PFSK-1 (cell line): ENCODE measurements around the gene PMIS2.

Source experiments
- FOXP2 ChIP-seq: optimal IDR thresholded peaks from 2 replicates; pipeline ENCODE3; 2011; ENCODE audit warnings: borderline replicate concordance, control low read depth, inconsistent platforms; ENCODE audit not compliant: insufficient read depth; ENCODE audit errors: extremely low read length, extremely low read depth
- POLR2AphosphoS5 ChIP-seq: IDR thresholded peaks from 2 replicates; pipeline ENCODE4 v1.6.1; 2012; ENCODE audit warnings: low read depth, mild to moderate bottlenecking, control low read depth, low read length, moderate library complexity
- SIN3A ChIP-seq: IDR thresholded peaks from 2 replicates; pipeline ENCODE4 v1.6.1; 2012; ENCODE audit warnings: mild to moderate bottlenecking, low read length, moderate library complexity, borderline replicate concordance; ENCODE audit not compliant: insufficient read depth
- TAF1 ChIP-seq: IDR thresholded peaks from 2 replicates; pipeline ENCODE4 v1.6.1; 2012; ENCODE audit warnings: low read length, control low read depth, borderline replicate concordance; ENCODE audit not compliant: insufficient read depth
- TF ChIP-seq, protein P1 (sequence below), 2 experiments: IDR thresholded peaks; 2 replicates each; pipeline versions ENCODE4 v1.6.1 to v1.8.0; 2011 to 2012; ENCODE audit warnings: low read depth in 2 of 2, low read length in 2 of 2, control low read depth in 1 of 2, inconsistent platforms in 1 of 2, mild to moderate bottlenecking in 1 of 2, moderate library complexity in 1 of 2; ENCODE audit not compliant: insufficient read depth in 1 of 2

PMIS2 gene

DNA sequence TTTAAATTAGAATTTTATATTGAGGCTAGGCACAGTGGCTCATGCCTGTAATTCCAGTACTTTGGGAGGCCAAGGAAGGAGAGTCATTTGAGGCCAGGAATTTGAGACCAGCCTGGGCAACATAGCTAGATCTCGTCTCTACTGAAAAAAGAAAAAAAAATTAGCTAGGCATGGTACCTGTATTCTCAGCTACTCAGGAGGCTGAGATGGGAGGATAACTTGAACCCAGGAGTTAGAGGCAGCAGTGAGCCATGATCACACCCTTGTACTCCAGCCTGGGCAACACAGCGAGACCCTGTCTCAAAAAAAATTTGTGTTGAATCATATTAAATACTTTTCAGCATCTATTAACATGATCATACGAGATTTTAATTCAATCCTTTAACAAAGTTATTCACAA, 4.9 kb downstream of the PMIS2 start:
- no peak for TF ChIP-seq FOXP2
- TF ChIP-seq SIN3A = no peak
- TF ChIP-seq TAF1 = no peak
- TF ChIP-seq POLR2AphosphoS5 = no peak
- TF ChIP-seq, protein P1, sequence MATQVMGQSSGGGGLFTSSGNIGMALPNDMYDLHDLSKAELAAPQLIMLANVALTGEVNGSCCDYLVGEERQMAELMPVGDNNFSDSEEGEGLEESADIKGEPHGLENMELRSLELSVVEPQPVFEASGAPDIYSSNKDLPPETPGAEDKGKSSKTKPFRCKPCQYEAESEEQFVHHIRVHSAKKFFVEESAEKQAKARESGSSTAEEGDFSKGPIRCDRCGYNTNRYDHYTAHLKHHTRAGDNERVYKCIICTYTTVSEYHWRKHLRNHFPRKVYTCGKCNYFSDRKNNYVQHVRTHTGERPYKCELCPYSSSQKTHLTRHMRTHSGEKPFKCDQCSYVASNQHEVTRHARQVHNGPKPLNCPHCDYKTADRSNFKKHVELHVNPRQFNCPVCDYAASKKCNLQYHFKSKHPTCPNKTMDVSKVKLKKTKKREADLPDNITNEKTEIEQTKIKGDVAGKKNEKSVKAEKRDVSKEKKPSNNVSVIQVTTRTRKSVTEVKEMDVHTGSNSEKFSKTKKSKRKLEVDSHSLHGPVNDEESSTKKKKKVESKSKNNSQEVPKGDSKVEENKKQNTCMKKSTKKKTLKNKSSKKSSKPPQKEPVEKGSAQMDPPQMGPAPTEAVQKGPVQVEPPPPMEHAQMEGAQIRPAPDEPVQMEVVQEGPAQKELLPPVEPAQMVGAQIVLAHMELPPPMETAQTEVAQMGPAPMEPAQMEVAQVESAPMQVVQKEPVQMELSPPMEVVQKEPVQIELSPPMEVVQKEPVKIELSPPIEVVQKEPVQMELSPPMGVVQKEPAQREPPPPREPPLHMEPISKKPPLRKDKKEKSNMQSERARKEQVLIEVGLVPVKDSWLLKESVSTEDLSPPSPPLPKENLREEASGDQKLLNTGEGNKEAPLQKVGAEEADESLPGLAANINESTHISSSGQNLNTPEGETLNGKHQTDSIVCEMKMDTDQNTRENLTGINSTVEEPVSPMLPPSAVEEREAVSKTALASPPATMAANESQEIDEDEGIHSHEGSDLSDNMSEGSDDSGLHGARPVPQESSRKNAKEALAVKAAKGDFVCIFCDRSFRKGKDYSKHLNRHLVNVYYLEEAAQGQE (IDR thresholded peaks at IDR 0.05; ENCODE audit: insufficient read depth in 1 of 2, low read depth in 2 of 2, low read length in 2 of 2) = no peak

DNA sequence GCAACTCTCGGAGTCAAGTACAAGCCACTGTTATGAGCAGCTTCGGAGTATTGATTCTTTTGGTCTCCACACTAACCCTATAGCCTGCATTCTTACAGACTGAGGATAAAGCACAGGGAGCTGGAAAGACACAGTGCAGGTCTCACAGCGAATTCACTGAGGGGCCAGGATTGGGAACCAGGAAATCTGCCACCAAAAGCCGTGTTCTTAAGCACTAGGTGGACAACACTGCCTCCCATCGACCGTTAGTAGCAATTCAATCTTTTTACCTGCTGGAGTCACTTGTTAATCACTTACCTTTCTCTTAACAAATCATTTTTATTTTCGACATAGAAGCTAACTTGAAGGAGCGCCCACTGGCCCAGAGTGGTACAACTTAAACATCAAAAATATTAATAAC, 6.3 kb downstream of the PMIS2 start:
- TF ChIP-seq TAF1 (no peak), FOXP2 (no peak), SIN3A (no peak)

DNA sequence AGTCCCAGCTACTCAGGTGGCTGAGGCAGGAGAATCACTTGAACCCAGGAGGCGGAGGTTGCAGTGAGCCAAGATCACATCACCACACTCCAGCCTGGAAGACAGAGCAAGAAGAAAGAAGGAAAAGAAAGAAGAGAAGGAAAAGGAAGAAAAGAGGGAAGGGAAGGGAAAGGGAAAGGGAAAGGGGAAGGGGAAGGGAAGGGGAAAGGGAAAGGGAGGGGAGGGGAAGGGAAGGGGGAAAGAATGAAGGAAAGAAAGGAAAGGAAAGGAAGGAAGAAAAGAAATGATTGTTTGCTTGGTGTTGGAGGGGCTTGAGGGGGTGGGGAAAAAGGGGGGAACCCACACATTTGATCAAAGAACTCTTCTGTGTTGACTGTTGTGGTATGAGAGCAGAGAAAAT, 10.0 kb downstream of the PMIS2 start:
- TF ChIP-seq, protein P1 (IDR thresholded peaks at IDR 0.05; ENCODE audit: insufficient read depth in 1 of 2, low read depth in 2 of 2, low read length in 2 of 2) = no peak
- TF ChIP-seq POLR2AphosphoS5 = no peak
- TF ChIP-seq FOXP2 = no peak
- no peak for TF ChIP-seq TAF1
- no peak for TF ChIP-seq SIN3A

DNA sequence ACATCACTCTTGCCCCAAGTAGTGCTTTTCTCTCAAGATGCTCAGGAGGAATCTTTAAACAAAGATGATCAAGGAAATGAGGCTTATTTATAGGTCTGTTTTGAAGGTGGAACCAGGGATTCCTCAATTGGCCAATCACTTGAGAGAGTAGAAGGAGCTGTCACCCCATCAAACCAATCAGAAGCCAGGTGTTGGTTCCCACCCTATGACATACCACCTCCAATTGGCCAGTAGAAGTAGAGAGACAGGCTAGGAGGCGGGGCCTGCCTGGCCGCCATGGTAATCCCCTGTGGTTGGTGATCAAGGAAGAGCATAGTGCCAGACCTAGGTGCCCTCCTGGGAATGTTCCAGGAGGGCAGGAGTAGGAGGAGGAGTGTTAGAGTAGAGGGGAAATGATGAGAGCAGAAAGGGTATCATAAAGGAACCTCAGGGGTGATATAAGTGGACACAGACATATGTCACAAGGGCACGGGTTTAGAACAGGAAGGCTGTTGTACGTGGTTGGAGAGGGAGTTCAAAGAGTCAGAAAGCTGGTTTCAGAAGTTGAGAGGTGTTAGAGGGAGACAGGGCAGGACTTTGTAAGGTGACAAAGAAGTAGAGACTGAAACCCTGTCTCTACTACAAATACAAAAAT, 10.5 kb downstream of the PMIS2 start:
- TF ChIP-seq POLR2AphosphoS5 = no peak
- TF ChIP-seq FOXP2 = no peak
- TF ChIP-seq, protein P1 (IDR thresholded peaks at IDR 0.05; ENCODE audit: insufficient read depth in 1 of 2, low read depth in 2 of 2, low read length in 2 of 2) = no peak
- no peak for TF ChIP-seq TAF1
- TF ChIP-seq SIN3A = no peak

DNA sequence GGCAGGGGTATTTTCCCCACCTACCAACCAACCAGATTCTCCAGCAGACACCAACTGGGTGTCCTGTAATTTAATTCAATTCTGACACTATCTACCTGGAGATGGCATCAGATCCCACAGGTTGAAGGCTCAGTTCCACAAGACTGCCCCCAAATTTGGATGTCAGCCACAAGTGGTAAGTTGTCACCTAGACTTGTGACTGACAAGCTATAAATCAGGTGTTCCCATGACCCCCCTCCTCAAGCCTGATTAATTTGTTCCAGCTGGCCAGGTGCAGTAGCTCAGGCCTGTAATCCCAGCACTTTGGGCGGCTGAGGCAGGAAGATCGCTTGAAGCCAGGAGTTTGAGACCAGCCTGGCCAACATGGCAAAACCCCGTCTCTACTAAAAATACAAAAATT, 16.0 kb downstream of the PMIS2 start:
- TF ChIP-seq SIN3A (no peak), POLR2AphosphoS5 (no peak), TAF1 (no peak), FOXP2 (no peak)
- TF ChIP-seq, protein P1 (IDR thresholded peaks at IDR 0.05; ENCODE audit: insufficient read depth in 1 of 2, low read depth in 2 of 2, low read length in 2 of 2) = no peak

DNA sequence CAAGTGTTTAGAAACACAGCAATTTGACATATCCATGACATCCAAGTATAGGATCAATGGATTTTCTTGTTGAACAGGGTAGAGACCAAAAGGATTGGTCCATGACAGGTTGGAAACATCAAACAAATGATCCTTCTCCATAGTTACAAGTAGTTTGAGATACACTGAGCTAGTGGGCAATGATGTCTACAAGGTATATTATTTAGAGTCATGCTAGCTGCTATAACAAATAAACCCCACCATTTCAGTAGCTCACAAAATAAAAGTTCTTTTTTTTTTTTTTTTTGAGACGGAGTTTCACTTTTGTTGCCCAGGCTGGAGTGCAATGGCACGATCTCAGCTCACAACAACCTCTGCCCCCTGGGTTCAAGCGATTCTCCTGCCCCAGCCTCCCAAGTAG, 21.7 kb downstream of the PMIS2 start:
- TF ChIP-seq SIN3A = no peak
- TF ChIP-seq FOXP2 = no peak
- no peak for TF ChIP-seq TAF1
- TF ChIP-seq, protein P1 (IDR thresholded peaks at IDR 0.05; ENCODE audit: insufficient read depth in 1 of 2, low read depth in 2 of 2, low read length in 2 of 2) = no peak
